Stimulated activated CD4-positive, alpha-beta T cell treated with anti-CD3 and anti-CD28 coated beads, Interleukin-12 subunit alpha, Interleukin-12 subunit beta, amount 100 ng/mL, for 4 hours (primary cell): ENCODE results near the gene SCAI.
"Not testable (repeated sequence)": the region's sequence is repeated elsewhere in the genome, so short reads cannot be mapped to it uniquely, and the experiment has no call there.

ENCODE experiments used
- DNase-seq: peaks from one replicate; pipeline ENCODE4 v3.0.0-alpha.2; 2020

Gene SCAI

GRCh38 chr9:125143377-125144090, at the start of gene SCAI:
TSS of gene SCAI (minus strand) at chr9:125143528. CDS start at chr9:125143437, 91 bp downstream.
- DNase-seq = peak; percentile 95

GRCh38 chr9:125190361-125190801, 47.1 kb upstream of the SCAI start:
- DNase-seq = no peak

- DNase-seq = peak; percentile 97
Observed at GRCh38 chr9:125189361-125190289, 46.3 kb upstream of the SCAI start, which contains the start of gene PPP6C. TSS of gene PPP6C (minus strand) at chr9:125189803. CDS start at chr9:125189718, 85 bp downstream.

- DNase-seq = peak; percentile 25
Observed at GRCh38 chr9:125189011-125189360, 45.7 kb upstream of the SCAI start.

- no peak for DNase-seq
Observed at GRCh38 chr9:125183561-125183960, 40.2 kb upstream of the SCAI start.

GRCh38 chr9:125183054-125183453, 39.7 kb upstream of the SCAI start:
- DNase-seq = no peak

GRCh38 chr9:125181756-125182155, 38.4 kb upstream of the SCAI start:
- DNase-seq = not testable (repeated sequence)

- DNase-seq = no peak
Observed at GRCh38 chr9:125180876-125181275, 37.5 kb upstream of the SCAI start.

- DNase-seq = not testable (repeated sequence)
Observed at GRCh38 chr9:125179776-125180175, 36.4 kb upstream of the SCAI start.

GRCh38 chr9:125177888-125178287, 34.6 kb upstream of the SCAI start:
- no peak for DNase-seq

- no peak for DNase-seq
Observed at GRCh38 chr9:125176636-125177035, 33.3 kb upstream of the SCAI start.

GRCh38 chr9:125172031-125172755, 28.9 kb upstream of the SCAI start:
- no peak for DNase-seq

GRCh38 chr9:125169895-125170294, 26.6 kb upstream of the SCAI start:
- no peak for DNase-seq

GRCh38 chr9:125166762-125167161, 23.4 kb upstream of the SCAI start:
- DNase-seq = no peak

GRCh38 chr9:125162891-125163290, 19.6 kb upstream of the SCAI start:
- DNase-seq = not testable (repeated sequence)

- DNase-seq = no peak
Observed at GRCh38 chr9:125161284-125161918, 18.1 kb upstream of the SCAI start.

- DNase-seq = no peak
Observed at GRCh38 chr9:125160750-125161149, 17.4 kb upstream of the SCAI start.

GRCh38 chr9:125156551-125156950, 13.2 kb upstream of the SCAI start:
- DNase-seq = no peak

- DNase-seq = no peak
Observed at GRCh38 chr9:125153712-125154367, 10.5 kb upstream of the SCAI start.

GRCh38 chr9:125151730-125152129, 8.4 kb upstream of the SCAI start:
- DNase-seq = no peak

GRCh38 chr9:125150349-125151245, 7.3 kb upstream of the SCAI start:
- DNase-seq = no peak
